Left ventricle myocardium inferior (tissue), 1 donor: ENCODE results near the gene SMYD4. TPM values are rescaled to one million over a fixed set of nuclear protein-coding genes. Genes with fewer than 3 reads are reported as not detected.

Experiments
- DNase-seq: peaks from one replicate; pipeline ENCODE4 v3.0.0-alpha.2; 2020
- H3K27ac ChIP-seq: fragments of 200-600 bp; replicated peaks from 2 replicates; pipeline ENCODE4 v1.8.0; 2021
- H3K27me3 ChIP-seq: fragments of 200-600 bp; 2 replicates; pipeline ENCODE4 v1.8.0; 2021; ENCODE audit warnings: low read depth
- H3K36me3 ChIP-seq: fragments of 200-600 bp; 2 replicates; pipeline ENCODE4 v1.8.0; 2021
- H3K4me1 ChIP-seq: fragments of 200-600 bp; 2 replicates; pipeline ENCODE4 v1.8.0; 2021
- H3K4me3 ChIP-seq: fragments of 200-600 bp; 2 replicates; pipeline ENCODE4 v1.8.0; 2021; ENCODE audit warnings: mild to moderate bottlenecking, moderate library complexity
- H3K9me3 ChIP-seq: fragments of 200-600 bp; replicated peaks from 2 replicates; pipeline ENCODE4 v1.8.0; 2021
- CTCF ChIP-seq: fragments of 200-600 bp; IDR thresholded peaks from 2 replicates; pipeline ENCODE4 v1.8.0; 2021; ENCODE audit warnings: antibody characterized with exemption, mild to moderate bottlenecking, borderline replicate concordance
- intact Hi-C: fragments of 100-400 bp; cut with micrococcal nuclease; formaldehyde crosslinking; loops from one replicate; pipeline ENCODE4 v1.11.0; 2022
- total RNA-seq: library from RNA; stranded (reverse); fragmentation: NEBNext Ultra II Directional; extraction: Animal tissue kit (Norgen Biotek cat#: 25700); gene quantifications from one replicate; pipeline ENCODE4 v1.2.1, GENCODE V29; 2021
- donor health status: DM: no; HTN: yes; CAD: no; lungs with severe emphysema.

Gene SMYD4
- total RNA-seq, 1 donor from 2014 or later: 13.7 TPM

GRCh38 chr17:1782171-1782567 is 47.5 kb downstream of the SMYD4 start:
- Histone ChIP-seq H3K27me3 (no peaks in the 10 kb centered on the region), H3K4me1 (peaks cover 63% of the 10 kb centered on the region), H3K36me3 (peaks cover 33% of the 10 kb centered on the region), H3K4me3 (peak overlapping the region; percentile 43), H3K27ac (peak overlapping the region; percentile 92), H3K9me3 (no peaks in the 10 kb centered on the region)
- intact Hi-C loops: loop anchor here (5.0 kb wide), 1 partner anchor 60 kb away; the partner anchor contains the start of gene WDR81
- TF ChIP-seq CTCF: no peak
- DNase-seq: no peak

- Histone ChIP-seq H3K36me3 (peaks cover 41% of the 10 kb centered on the region), H3K4me3 (no peak overlapping the region), H3K4me1 (peaks cover 43% of the 10 kb centered on the region), H3K9me3 (no peaks in the 10 kb centered on the region), H3K27ac (peak overlapping the region; percentile 92), H3K27me3 (no peaks in the 10 kb centered on the region)
- no peak for TF ChIP-seq CTCF
- peak; percentile 81 for DNase-seq
- intact Hi-C loops: loop anchor here (5.0 kb wide), 1 partner anchor 57 kb away; the partner anchor contains the start of gene WDR81
Measured at GRCh38 chr17:1779571-1780131, 50.1 kb downstream of the SMYD4 start.

- H3K36me3 ChIP-seq: peaks cover 40% of the 10 kb centered on the region
- DNase-seq: no peak
- H3K9me3 ChIP-seq: no peaks in the 10 kb centered on the region
- intact Hi-C loops: no loop called here
- H3K27me3 ChIP-seq: no peaks in the 10 kb centered on the region
- peaks cover 36% of the 10 kb centered on the region for H3K4me1 ChIP-seq
- H3K4me3 ChIP-seq: no peak overlapping the region
- no peak overlapping the region for H3K27ac ChIP-seq
- no peak for TF ChIP-seq CTCF
Measured at GRCh38 chr17:1776857-1777256, 52.8 kb downstream of the SMYD4 start.

- no peaks in the 10 kb centered on the region for H3K9me3 ChIP-seq
- no peak for DNase-seq
- peaks cover 31% of the 10 kb centered on the region for H3K4me1 ChIP-seq
- no peak overlapping the region for H3K27ac ChIP-seq
- intact Hi-C loops: no loop called here
- H3K36me3 ChIP-seq: peaks cover 35% of the 10 kb centered on the region
- no peak for TF ChIP-seq CTCF
- no peaks in the 10 kb centered on the region for H3K27me3 ChIP-seq
- H3K4me3 ChIP-seq: no peak overlapping the region
Measured at GRCh38 chr17:1776328-1776727, 53.4 kb downstream of the SMYD4 start.

- H3K4me3 ChIP-seq: no peak overlapping the region
- H3K27me3 ChIP-seq: peaks cover 3% of the 10 kb centered on the region
- no peak for DNase-seq
- intact Hi-C loops: no loop called here
- TF ChIP-seq CTCF: no peak
- H3K27ac ChIP-seq: peak overlapping the region; percentile 58
- peaks cover 17% of the 10 kb centered on the region for H3K4me1 ChIP-seq
- no peaks in the 10 kb centered on the region for H3K9me3 ChIP-seq
- peaks cover 29% of the 10 kb centered on the region for H3K36me3 ChIP-seq
Measured at GRCh38 chr17:1774390-1775176, 55.1 kb downstream of the SMYD4 start.
